GM21423 (cell line): ENCODE data around the gene RIPOR1.

ENCODE experiments used
- ATAC-seq: cut with Tn5 transposase; IDR thresholded peaks from one replicate; pipeline ENCODE4 v1.9.1; 2021; ENCODE audit warnings: mild to moderate bottlenecking, moderate library complexity; ENCODE audit not compliant: unreplicated experiment

Gene RIPOR1

GRCh38 chr16:67549936-67550335, 21.3 kb downstream of the RIPOR1 start:
- no peak for ATAC-seq

- ATAC-seq = no peak
Measured at GRCh38 chr16:67551091-67551490, 22.5 kb downstream of the RIPOR1 start.

- ATAC-seq = no peak
Measured at GRCh38 chr16:67551972-67552371, 23.3 kb downstream of the RIPOR1 start.

- no peak for ATAC-seq
Measured at GRCh38 chr16:67552476-67552875, 23.8 kb downstream of the RIPOR1 start.

- no peak for ATAC-seq
Measured at GRCh38 chr16:67555795-67556212, 27.2 kb downstream of the RIPOR1 start.

GRCh38 chr16:67558859-67559258, 30.2 kb downstream of the RIPOR1 start:
- no peak for ATAC-seq

- no peak for ATAC-seq
Measured at GRCh38 chr16:67560827-67561342, 32.3 kb downstream of the RIPOR1 start.

- ATAC-seq = no peak
Measured at GRCh38 chr16:67561501-67561823, 32.8 kb downstream of the RIPOR1 start.

GRCh38 chr16:67561824-67562525, 33.3 kb downstream of the RIPOR1 start:
- ATAC-seq = peak; percentile 75

GRCh38 chr16:67562526-67562917, 33.9 kb downstream of the RIPOR1 start, which contains the start of gene CTCF:
TSS of gene CTCF (plus strand) at chr16:67562526. CDS start at chr16:67610833, 48,307 bp downstream.
- peak; percentile 40 for ATAC-seq

- peak; percentile 12 for ATAC-seq
Measured at GRCh38 chr16:67562918-67563707, 34.5 kb downstream of the RIPOR1 start.

- ATAC-seq = no peak
Measured at GRCh38 chr16:67563708-67564468, 35.3 kb downstream of the RIPOR1 start.

- ATAC-seq = no peak
Measured at GRCh38 chr16:67565470-67566100, 37.0 kb downstream of the RIPOR1 start.

GRCh38 chr16:67571464-67571863, 42.8 kb downstream of the RIPOR1 start:
- ATAC-seq = no peak

GRCh38 chr16:67571981-67572431, 43.4 kb downstream of the RIPOR1 start:
- no peak for ATAC-seq

- no peak for ATAC-seq
Measured at GRCh38 chr16:67579686-67580085, 51.1 kb downstream of the RIPOR1 start.

GRCh38 chr16:67580202-67580601, 51.6 kb downstream of the RIPOR1 start:
- no peak for ATAC-seq

- ATAC-seq = no peak
Measured at GRCh38 chr16:67593288-67593687, 64.7 kb downstream of the RIPOR1 start.

- no peak for ATAC-seq
Measured at GRCh38 chr16:67593701-67594100, 65.1 kb downstream of the RIPOR1 start.

- no peak for ATAC-seq
Measured at GRCh38 chr16:67594256-67594915, 65.8 kb downstream of the RIPOR1 start.
